GM19099 (cell line): ENCODE measurements around the gene DEFB116.

ENCODE experiments used
- POLR2A ChIP-seq: IDR thresholded peaks from 3 replicates; pipeline ENCODE4 v1.6.1; 2011; ENCODE audit warnings: low read depth; ENCODE audit not compliant: insufficient read length; ENCODE audit errors: extremely low read depth

The DEFB116 gene, protein sequence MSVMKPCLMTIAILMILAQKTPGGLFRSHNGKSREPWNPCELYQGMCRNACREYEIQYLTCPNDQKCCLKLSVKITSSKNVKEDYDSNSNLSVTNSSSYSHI

DNA sequence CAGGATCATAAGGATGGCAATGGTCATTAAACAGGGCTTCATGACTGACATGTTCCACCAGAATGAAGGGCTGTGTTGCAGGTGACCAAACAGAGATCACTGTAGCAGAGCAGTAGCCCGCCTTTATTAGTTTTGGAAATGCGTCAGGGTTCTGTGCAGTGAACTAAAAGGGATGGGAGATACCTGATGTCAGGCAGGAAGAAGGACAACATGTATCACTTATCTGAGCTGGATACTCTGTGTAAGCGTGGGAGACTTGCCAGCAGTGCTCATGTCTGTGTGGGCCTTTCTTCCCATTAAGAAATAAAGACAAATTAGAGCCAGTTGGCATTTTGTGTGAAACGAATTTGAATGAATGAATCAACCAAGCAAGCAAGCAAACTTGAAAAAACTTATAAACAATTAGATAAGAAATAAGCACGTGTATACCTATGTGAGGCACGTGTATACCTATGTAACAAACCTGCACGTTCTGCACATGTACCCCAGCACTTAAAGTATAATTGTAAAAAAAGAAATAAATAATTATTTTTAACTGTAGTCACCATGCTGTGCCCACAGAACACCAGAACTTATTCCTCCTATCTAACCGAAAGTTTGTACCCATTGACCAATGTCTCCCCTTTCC is at the start of gene DEFB116:
Gene DEFB116 (minus strand): TSS at position 51 of the 628 bp plus-strand sequence. CDS start 0 bp downstream, at position 51.
- no peak for TF ChIP-seq POLR2A

DNA sequence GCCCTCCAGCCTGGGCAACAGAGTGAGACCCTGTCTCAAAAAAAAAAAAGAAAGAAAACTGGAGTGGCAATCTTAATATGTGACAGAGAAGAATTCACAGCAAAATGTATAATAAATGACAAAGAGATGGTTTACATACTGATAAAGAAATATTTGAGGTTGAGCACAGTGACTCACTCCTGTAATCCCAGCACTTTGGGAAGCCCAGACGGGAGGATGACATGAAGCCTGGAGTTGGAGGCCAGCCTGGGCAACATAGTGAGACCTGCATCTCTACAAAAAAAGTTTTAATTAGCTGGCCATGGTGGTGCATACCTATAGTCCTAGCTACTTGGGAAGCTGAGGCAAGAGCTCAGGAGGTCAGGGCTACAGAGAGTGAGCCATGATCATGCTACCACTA is 47.6 kb upstream of the DEFB116 start:
- no peak for TF ChIP-seq POLR2A

- TF ChIP-seq POLR2A: no peak
These were observed 33.1 kb upstream of the DEFB116 start for GRCh38 chr20:31341470-31341869.

GRCh38 chr20:31330893-31331292 is 22.5 kb upstream of the DEFB116 start:
- no peak for TF ChIP-seq POLR2A

- TF ChIP-seq POLR2A: no peak
These were observed 14.1 kb upstream of the DEFB116 start for GRCh38 chr20:31322504-31322903.

GRCh38 chr20:31278178-31278577 is 30.2 kb downstream of the DEFB116 start:
- TF ChIP-seq POLR2A: no peak

DNA sequence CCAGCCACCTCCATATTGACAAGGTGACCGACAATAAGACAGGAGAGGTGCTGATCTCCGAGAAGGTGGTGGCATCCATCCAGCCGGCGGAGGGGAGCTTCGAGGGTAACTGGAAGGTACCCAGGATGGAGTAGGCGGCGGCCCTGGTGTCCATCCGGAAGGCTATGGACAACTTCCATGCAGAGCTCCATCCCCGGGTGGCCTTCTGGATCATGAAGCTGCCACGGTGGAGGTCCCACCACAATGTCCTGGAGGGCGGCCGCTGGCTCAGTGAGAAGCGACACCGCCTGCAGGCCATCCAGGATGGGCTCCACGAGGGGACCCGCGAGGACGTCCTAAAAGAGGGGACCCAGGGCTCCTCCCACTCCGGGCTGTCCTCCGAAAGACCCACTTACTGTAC is 33.9 kb downstream of the DEFB116 start:
- TF ChIP-seq POLR2A: no peak

- no peak for TF ChIP-seq POLR2A
These were observed 48.0 kb downstream of the DEFB116 start for GRCh38 chr20:31260326-31260932.

DNA sequence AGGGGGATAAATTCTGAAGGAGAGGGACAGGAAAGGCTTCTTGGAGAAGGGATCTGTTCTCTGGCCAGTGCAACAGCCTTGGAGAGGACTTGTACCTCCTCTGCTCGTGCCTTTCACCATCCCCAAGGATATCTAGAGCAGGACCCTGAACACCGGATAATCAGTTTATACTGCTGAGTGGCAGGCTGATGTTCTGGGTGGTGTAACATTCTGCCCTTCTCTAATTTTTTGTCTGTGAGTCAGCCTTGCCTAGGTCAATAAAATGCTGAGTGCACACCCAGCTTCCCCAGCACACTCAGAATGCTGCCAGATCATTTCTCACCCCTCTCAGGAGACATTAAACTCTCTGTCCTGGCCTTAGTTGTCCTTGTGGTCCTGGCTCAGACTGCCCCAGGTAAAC is 51.0 kb downstream of the DEFB116 start, which contains the start of gene DEFB115:
Gene DEFB115 (plus strand): TSS at position 301 of the 400 bp plus-strand sequence. CDS start 0 bp downstream, at position 301.
- TF ChIP-seq POLR2A: no peak

GRCh38 chr20:31256959-31257358 is 51.4 kb downstream of the DEFB116 start:
- no peak for TF ChIP-seq POLR2A
